PC-9 (cell line): ENCODE measurements around the gene PPP1R3G. TPM values are rescaled to one million over a fixed set of nuclear protein-coding genes. Genes with fewer than 3 reads are reported as not detected.
A peak's percentile ranks its signal among the peaks of the same experiment; 100 is the strongest.

Experiments
- BruUV-seq: library from RNA; stranded (reverse); fragments of 400-500 nt; replicated peaks from 2 replicates; lab custom pipeline; 2021; lab: Mats Ljungman, UMichigan
- CTCF ChIA-PET: fragments of 300-600 bp; sonication (Branson Sonifier 250); formaldehyde crosslinking; loops from one replicate; lab custom pipeline; 2022; ENCODE audit warnings: antibody characterized with exemption; lab: Charles Lee
- POLR2A ChIA-PET: fragments of 300-600 bp; sonication (Branson Sonifier 250); formaldehyde crosslinking; loops from one replicate; lab custom pipeline; 2022; ENCODE audit warnings: antibody characterized with exemption; ENCODE audit not compliant: unreplicated experiment; lab: Charles Lee
- DNase-seq, 2 experiments: peaks; one replicate each; pipeline versions ENCODE4 v3.0.0 to v3.0.0-alpha.2; 2015 to 2022; ENCODE audit warnings: mixed read lengths in 1 of 2
- H2AFZ ChIP-seq: fragments of 200-600 bp; sonication (generic); 2 replicates; pipeline ENCODE4 v1.8.1; 2017; ENCODE audit warnings: antibody characterized with exemption
- H3F3A ChIP-seq: fragments of 200-600 bp; sonication (generic); 2 replicates; pipeline ENCODE4 v1.8.1; 2017; ENCODE audit warnings: antibody characterized with exemption, mild to moderate bottlenecking, low read depth; ENCODE audit not compliant: insufficient read depth
- H3K27ac ChIP-seq: fragments of 200-600 bp; sonication (generic); 2 replicates; pipeline ENCODE4 v1.6.1; 2016; ENCODE audit warnings: mixed run types
- H3K27me3 ChIP-seq: fragments of 200-600 bp; sonication (generic); 2 replicates; pipeline ENCODE4 v1.6.1; 2016; ENCODE audit warnings: low read depth, mixed run types; ENCODE audit not compliant: insufficient read depth
- H3K36me3 ChIP-seq: fragments of 200-600 bp; sonication (generic); 2 replicates; pipeline ENCODE4 v1.6.1; 2016; ENCODE audit warnings: low read depth, mixed run types
- H3K4me1 ChIP-seq: fragments of 200-600 bp; sonication (generic); replicated peaks from 2 replicates; pipeline ENCODE4 v1.6.1; 2016; ENCODE audit warnings: mixed run types; ENCODE audit not compliant: insufficient read depth
- H3K4me2 ChIP-seq: fragments of 200-600 bp; sonication (generic); 2 replicates; pipeline ENCODE4 v1.6.1; 2017; ENCODE audit warnings: mixed run types
- H3K4me3 ChIP-seq: fragments of 200-600 bp; sonication (generic); 2 replicates; pipeline ENCODE4 v1.6.1; 2016; ENCODE audit warnings: mixed run types
- H3K79me2 ChIP-seq: fragments of 200-600 bp; sonication (generic); 2 replicates; pipeline ENCODE4 v1.6.1; 2017; ENCODE audit warnings: low read depth, mixed run types
- H3K9me2 ChIP-seq: fragments of 200-600 bp; sonication (generic); 2 replicates; pipeline ENCODE4 v1.8.1; 2017; ENCODE audit warnings: mild to moderate bottlenecking; ENCODE audit not compliant: insufficient read depth
- H3K9me3 ChIP-seq: fragments of 200-600 bp; sonication (generic); 2 replicates; pipeline ENCODE4 v1.8.1; 2016; ENCODE audit warnings: low read depth; ENCODE audit not compliant: insufficient read depth
- H4K20me1 ChIP-seq: fragments of 200-600 bp; sonication (generic); 2 replicates; pipeline ENCODE4 v1.8.1; 2017; ENCODE audit not compliant: insufficient read depth
- EZH2 ChIP-seq: fragments of 200-600 bp; sonication (generic); IDR thresholded peaks from 2 replicates; pipeline ENCODE4 v1.8.0; 2017; ENCODE audit warnings: antibody characterized with exemption, low read depth
- intact Hi-C: fragments of 100-400 bp; cut with micrococcal nuclease; formaldehyde crosslinking; loops from one replicate; pipeline ENCODE4 v1.10.0; 2022; ENCODE audit not compliant: unreplicated experiment
- total RNA-seq: library from RNA; stranded (reverse); gene quantifications from 2 replicates; pipeline ENCODE4 v1.2.3, GENCODE V29; 2021
- TF ChIP-seq, protein P1 (sequence below): fragments of 200-600 bp; sonication (generic); conservative IDR thresholded peaks from 2 replicates; pipeline ENCODE4 v1.6.1; 2017; ENCODE audit warnings: mixed run types, antibody characterized with exemption, mild to moderate bottlenecking, moderate library complexity

Gene PPP1R3G
- total RNA-seq, 1 experiment from 2014 or later = 1.1 TPM

DNA sequence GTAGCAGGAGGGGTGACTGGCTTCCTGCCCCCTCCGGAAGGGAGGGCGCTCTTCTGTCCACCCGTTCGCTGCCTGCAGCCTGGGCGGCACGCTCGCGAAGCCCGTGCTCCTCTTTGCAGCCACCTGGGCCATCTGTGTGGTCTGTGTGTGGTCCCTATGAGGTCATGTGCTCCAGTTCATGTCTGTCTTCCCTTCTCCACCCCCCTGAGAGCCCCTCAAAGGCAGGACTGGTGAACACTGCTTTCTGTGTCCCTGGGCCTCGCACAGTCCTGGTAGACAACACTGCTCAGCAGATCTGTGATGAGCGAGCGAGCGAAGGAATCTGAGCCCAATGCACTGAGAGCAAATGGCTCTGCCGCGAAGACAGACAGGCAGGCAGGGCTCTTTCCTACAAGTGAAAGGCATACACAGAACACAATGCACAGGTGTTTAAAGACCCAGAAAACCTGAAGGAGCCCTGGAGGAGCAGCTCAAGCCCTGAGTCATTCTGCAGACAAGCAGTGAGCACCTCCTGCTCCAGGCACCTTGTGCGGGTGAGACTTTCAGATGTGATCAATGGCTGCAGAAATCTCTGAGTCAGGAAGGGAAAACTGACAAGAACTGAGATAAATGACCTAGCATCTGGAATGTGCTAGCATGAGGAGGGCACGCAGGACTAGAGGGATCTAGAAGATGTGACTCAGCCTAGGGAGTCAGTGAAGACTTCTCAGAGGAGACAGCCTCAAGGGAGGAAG lies 27.1 kb downstream of the PPP1R3G start:
- intact Hi-C loops = no loop called here
- Histone ChIP-seq H2AFZ (no peak overlapping the region), H3K9me3 (no peaks in the 10 kb centered on the region), H4K20me1 (no peaks in the 10 kb centered on the region), H3K27ac (no peak overlapping the region), H3K4me1 (no peaks in the 10 kb centered on the region), H3K36me3 (no peaks in the 10 kb centered on the region), H3K9me2 (no peaks in the 10 kb centered on the region), H3K4me3 (no peak overlapping the region), H3F3A (no peaks in the 10 kb centered on the region), H3K79me2 (no peaks in the 10 kb centered on the region), H3K27me3 (no peaks in the 10 kb centered on the region), H3K4me2 (no peak overlapping the region)
- BruUV-seq = no TSS peak
- DNase-seq = peak in 1 of 2 experiments; percentile 54
- ChIA-PET POLR2A (no interaction called here), CTCF (no interaction called here)
- TF ChIP-seq, protein P1, sequence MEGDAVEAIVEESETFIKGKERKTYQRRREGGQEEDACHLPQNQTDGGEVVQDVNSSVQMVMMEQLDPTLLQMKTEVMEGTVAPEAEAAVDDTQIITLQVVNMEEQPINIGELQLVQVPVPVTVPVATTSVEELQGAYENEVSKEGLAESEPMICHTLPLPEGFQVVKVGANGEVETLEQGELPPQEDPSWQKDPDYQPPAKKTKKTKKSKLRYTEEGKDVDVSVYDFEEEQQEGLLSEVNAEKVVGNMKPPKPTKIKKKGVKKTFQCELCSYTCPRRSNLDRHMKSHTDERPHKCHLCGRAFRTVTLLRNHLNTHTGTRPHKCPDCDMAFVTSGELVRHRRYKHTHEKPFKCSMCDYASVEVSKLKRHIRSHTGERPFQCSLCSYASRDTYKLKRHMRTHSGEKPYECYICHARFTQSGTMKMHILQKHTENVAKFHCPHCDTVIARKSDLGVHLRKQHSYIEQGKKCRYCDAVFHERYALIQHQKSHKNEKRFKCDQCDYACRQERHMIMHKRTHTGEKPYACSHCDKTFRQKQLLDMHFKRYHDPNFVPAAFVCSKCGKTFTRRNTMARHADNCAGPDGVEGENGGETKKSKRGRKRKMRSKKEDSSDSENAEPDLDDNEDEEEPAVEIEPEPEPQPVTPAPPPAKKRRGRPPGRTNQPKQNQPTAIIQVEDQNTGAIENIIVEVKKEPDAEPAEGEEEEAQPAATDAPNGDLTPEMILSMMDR = no peak
- no peak for TF ChIP-seq EZH2

DNA sequence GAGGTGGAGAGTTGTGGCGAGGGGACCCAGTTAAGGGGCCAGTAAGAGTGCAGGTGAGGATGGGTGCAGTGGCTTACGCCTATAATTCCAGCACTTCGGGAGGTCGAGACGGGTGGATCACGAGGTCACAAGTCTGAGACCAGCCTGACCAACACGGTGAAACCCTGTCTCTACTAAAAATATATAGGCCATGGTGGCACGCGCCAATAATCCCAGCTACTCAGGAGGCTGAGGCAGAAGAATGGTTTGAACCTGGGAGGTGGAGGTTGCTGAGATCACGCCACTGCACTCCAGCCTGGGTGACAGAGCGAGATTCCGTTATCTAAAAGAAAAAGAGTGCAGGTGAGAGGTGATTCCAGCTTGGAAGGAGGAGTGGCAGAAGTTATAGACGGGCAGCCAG lies 28.0 kb downstream of the PPP1R3G start:
- Histone ChIP-seq H3F3A (no peaks in the 10 kb centered on the region), H3K27ac (no peak overlapping the region), H3K4me2 (no peak overlapping the region), H3K4me1 (no peaks in the 10 kb centered on the region), H4K20me1 (no peaks in the 10 kb centered on the region), H3K9me3 (no peaks in the 10 kb centered on the region), H3K36me3 (no peaks in the 10 kb centered on the region), H3K9me2 (no peaks in the 10 kb centered on the region), H3K4me3 (no peak overlapping the region), H3K79me2 (no peaks in the 10 kb centered on the region), H3K27me3 (no peaks in the 10 kb centered on the region), H2AFZ (no peak overlapping the region)
- no TSS peak for BruUV-seq
- TF ChIP-seq EZH2 = no peak
- TF ChIP-seq, protein P1 = no peak
- ChIA-PET CTCF (no interaction called here), POLR2A (no interaction called here)
- no peak for DNase-seq
- intact Hi-C loops = no loop called here

DNA sequence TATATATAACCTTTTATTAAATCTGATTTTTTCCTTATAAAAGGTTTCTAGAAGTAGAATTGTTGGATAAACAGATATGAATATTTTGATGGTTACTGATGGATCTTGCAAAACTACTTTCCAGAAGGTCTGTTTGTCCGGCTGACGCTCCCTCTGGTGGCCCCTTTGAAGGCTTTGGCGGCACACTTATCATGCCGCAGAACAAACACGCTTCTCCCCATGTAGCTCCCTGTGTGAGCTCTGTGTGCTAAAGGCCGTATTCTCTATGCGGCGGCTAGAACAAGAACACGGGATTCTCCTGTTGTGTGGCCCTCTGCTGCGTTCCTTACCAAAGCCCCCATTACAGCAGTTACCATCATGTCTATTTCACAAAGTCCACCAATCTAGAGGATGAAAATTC lies 30.0 kb downstream of the PPP1R3G start:
- no peak for DNase-seq
- BruUV-seq = no TSS peak
- Histone ChIP-seq H3K4me1 (no peaks in the 10 kb centered on the region), H3K79me2 (no peaks in the 10 kb centered on the region), H3K9me3 (no peaks in the 10 kb centered on the region), H2AFZ (no peak overlapping the region), H3K36me3 (no peaks in the 10 kb centered on the region), H4K20me1 (no peaks in the 10 kb centered on the region), H3K27me3 (no peaks in the 10 kb centered on the region), H3F3A (no peaks in the 10 kb centered on the region), H3K4me3 (no peak overlapping the region), H3K9me2 (no peaks in the 10 kb centered on the region), H3K4me2 (no peak overlapping the region), H3K27ac (no peak overlapping the region)
- ChIA-PET CTCF (no interaction called here), POLR2A (no interaction called here)
- TF ChIP-seq, protein P1 = no peak
- TF ChIP-seq EZH2 = no peak
- intact Hi-C loops = no loop called here
